Activated T-cell treated with anti-CD3 and anti-CD28 coated beads, Interleukin-2, amount 50 U/mL, for 4 hours (primary cell): Measurements from ENCODE around the gene GATA3. TPM values are rescaled to one million over a fixed set of nuclear protein-coding genes. Genes with fewer than 3 reads are reported as not detected.

Experiments
- ATAC-seq, 2 donors: fragments of 200-7000 bp; cut with Tn5 transposase; one replicate each; pipeline ENCODE4 v1.10.0; 2021
- DNase-seq: peaks from one replicate; pipeline ENCODE4 v3.0.0-alpha.2; 2020
- H3K27me3 Mint-ChIP-seq: one replicate; pipeline ENCODE4 v1.8.0; 2021; ENCODE audit warnings: low read depth, mixed read lengths
- H3K36me3 Mint-ChIP-seq: one replicate; pipeline ENCODE4 v1.8.0; 2022; ENCODE audit warnings: mixed read lengths; ENCODE audit not compliant: insufficient read depth
- H3K4me1 Mint-ChIP-seq: one replicate; pipeline ENCODE4 v1.8.0; 2021; ENCODE audit warnings: low read depth, mixed read lengths
- H3K4me3 Mint-ChIP-seq: one replicate; pipeline ENCODE4 v1.8.0; 2021; ENCODE audit warnings: mild to moderate bottlenecking, moderate library complexity, mixed read lengths
- H3K9me3 Mint-ChIP-seq: one replicate; pipeline ENCODE4 v1.8.0; 2021; ENCODE audit warnings: mixed read lengths
- total RNA-seq, 3 donors: library from RNA; stranded (reverse); gene quantifications; one replicate each; pipeline ENCODE4 v1.2.1, GENCODE V29; 2021

Gene GATA3
- total RNA-seq, 3 donors from 2014 or later: 28.1 to 71.9 (median 42.1) TPM

DNA sequence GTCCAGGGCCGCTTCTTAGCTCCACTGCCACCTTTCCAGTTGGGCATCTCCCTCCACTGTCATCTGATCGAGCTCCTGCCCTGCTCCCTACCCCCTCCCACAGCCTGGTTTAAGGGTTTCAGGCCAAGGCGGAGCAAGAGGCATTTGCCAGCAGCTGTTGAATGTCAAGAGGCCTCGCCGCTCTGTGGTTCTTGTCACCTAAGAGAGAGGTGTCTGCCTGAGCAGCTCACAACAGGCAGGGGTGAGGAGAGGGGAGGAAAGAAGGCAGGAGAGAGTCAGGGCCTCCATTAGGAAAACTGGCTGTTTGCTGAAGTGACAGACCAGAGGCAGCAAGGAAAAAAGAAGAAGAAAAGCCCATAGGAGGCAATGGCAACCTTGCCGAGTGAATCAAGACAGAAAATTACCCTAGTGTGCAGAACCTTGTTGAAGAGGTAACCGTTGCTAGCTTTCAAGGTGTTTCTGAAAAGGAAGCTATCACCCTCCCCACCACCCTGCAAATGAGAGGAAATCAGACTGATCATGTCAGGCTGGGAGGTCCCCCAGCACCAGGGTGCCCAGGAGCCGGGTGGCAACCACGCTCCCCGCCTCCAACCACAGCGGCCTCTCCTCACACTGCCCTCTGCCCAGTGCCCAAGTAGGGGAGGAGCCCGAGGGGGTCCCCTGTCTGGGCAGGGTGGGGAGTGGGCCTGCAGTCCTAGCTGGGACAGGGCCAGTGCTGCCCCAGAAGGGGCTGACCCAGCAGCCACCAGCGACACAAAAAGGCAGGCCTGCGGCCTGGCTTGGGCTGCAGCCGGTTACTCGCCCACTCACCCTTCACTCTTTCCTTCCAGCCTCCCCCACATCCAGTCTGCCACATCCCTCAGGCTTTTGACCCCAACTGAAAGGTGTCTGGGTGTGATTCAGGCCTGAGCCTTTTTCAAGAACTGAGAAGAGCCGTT, 7.1 kb downstream of the GATA3 start:
- H3K9me3 Mint-ChIP-seq: no peaks in the 10 kb centered on the region
- peaks cover 87% of the 10 kb centered on the region for H3K4me1 Mint-ChIP-seq
- ATAC-seq: peak; percentile 37 to 42
- no peaks in the 10 kb centered on the region for H3K27me3 Mint-ChIP-seq
- peaks cover 48% of the 10 kb centered on the region for H3K36me3 Mint-ChIP-seq
- peak overlapping the region; percentile 94 for H3K4me3 Mint-ChIP-seq
- DNase-seq: no peak

DNA sequence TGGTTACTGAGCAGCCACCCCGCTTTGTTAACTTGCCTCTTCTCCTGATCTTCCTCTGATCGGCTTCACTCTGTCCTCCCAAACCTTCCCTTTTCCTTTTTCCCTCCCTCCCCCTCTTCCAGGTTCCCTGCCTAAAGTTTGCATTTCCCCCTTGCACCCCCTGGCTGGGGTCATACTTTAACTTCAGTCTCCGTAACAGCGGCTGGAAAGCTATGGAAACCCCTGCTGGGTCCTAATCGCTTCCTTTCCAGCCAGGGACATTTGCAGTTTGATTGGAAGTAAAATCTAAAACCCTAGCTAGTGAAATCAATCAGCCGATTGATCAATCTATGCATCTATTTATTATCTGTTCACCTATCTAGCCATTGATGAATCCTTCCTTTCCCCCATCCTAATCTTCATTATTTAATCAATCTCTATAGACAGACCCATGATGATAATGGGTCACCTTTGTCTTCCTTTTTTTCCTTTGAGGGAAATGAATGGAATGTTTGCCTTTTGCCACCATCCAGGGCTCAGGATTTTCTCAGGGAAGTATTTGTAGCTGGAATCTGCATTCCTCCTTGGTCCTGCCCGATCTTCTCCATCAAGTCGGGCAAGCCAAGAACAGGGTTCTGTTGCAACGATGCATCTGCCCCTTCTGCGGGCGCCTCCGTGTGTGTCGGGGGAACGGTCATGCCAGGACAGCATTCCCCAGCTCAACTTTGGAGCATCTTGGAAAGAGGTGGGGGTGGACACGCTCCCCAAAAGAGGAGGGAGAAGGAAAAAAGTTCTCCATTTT, 8.8 kb downstream of the GATA3 start:
- ATAC-seq (no peak), DNase-seq (no peak)
- Mint-ChIP-seq H3K9me3 (no peaks in the 10 kb centered on the region), H3K36me3 (peaks cover 59% of the 10 kb centered on the region), H3K4me3 (peak overlapping the region; percentile 46), H3K27me3 (no peaks in the 10 kb centered on the region), H3K4me1 (peaks cover 92% of the 10 kb centered on the region)

DNA sequence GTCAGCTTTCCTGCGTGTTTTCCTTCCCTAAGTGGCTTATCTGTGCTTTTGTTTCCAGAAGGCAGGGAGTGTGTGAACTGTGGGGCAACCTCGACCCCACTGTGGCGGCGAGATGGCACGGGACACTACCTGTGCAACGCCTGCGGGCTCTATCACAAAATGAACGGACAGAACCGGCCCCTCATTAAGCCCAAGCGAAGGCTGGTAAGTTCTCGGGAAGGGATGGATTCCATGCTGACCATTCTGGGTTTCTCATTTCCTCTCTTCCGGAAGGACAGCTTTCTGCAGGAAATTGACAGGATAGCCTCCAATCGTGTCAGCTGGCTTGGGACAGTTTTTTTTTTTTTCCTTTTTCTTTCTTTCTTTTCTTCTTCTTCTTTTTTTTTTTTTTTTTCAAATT, 9.4 kb downstream of the GATA3 start:
- H3K4me3 Mint-ChIP-seq: no peak overlapping the region
- H3K9me3 Mint-ChIP-seq: no peaks in the 10 kb centered on the region
- no peaks in the 10 kb centered on the region for H3K27me3 Mint-ChIP-seq
- DNase-seq (no peak), ATAC-seq (no peak)
- H3K4me1 Mint-ChIP-seq: peaks cover 92% of the 10 kb centered on the region
- H3K36me3 Mint-ChIP-seq: peaks cover 61% of the 10 kb centered on the region

DNA sequence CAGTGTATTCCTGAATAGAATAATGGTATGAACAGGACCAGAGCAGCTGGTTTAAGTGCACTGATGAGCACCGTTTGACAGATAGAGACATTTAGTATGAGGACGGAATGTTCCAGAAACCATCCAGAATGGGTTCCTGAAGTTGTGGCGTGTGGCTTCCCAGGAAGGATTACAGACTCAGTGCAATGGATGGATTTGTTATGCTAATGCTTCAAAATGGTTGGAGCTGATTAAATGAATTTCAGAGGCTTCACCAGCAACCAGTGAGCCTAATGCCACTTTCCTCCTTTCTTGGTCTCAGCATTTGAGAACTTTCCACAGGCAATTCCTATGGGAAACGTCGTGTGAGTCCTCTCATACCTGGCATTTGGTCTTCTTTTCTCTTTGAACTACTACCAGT, 9.9 kb downstream of the GATA3 start:
- Mint-ChIP-seq H3K4me3 (no peak overlapping the region), H3K9me3 (no peaks in the 10 kb centered on the region), H3K4me1 (peaks cover 92% of the 10 kb centered on the region), H3K27me3 (no peaks in the 10 kb centered on the region), H3K36me3 (peaks cover 66% of the 10 kb centered on the region)
- DNase-seq (no peak), ATAC-seq (no peak)

DNA sequence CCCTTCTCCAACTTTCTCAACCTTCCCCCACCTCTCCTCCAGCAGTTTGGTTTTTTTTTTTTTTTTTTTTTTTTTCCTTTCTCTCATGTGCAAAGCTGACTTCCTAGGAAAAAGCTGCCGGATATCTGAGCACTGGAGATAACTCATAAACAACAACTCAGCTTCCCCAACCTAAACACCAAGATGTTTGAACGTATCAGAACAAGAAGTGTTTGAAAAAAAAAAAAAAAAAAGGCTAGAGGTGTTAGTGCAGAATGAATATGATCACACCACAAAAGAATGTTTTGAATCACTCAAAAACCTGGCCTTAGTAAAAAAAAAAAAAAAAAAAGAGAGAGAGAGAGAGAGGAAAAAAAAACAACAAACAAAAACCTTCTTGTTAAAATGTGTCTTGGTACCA, 11.2 kb downstream of the GATA3 start:
- ATAC-seq: peak in 1 of 2 donors; percentile 30
- Mint-ChIP-seq H3K27me3 (no peaks in the 10 kb centered on the region), H3K4me3 (peak overlapping the region; percentile 69), H3K9me3 (no peaks in the 10 kb centered on the region), H3K36me3 (peaks cover 69% of the 10 kb centered on the region), H3K4me1 (peaks cover 90% of the 10 kb centered on the region)
- no peak for DNase-seq

DNA sequence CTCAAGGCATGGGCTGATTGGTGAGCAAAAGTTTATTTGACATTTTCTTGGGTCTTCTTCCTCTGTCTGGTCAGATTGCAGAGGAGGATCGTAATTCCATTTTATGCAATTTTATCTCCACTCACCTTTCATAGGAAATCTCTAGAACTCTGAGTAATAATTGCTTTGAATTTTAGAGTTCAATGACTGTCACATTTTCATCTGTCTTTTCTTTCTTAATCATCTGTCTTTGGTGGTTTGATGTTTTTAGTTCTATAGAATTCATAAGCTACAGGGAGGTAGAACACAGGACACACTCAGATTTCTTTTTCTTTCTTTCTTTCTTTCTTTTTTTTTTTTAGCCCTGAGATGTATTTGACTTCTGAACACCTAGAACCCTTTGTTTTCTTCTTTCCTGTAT, 11.6 kb downstream of the GATA3 start:
- peaks cover 70% of the 10 kb centered on the region for H3K36me3 Mint-ChIP-seq
- ATAC-seq (peak; percentile 23 to 37), DNase-seq (no peak)
- H3K4me1 Mint-ChIP-seq: peaks cover 90% of the 10 kb centered on the region
- H3K9me3 Mint-ChIP-seq: no peaks in the 10 kb centered on the region
- H3K4me3 Mint-ChIP-seq: peak overlapping the region; percentile 69
- H3K27me3 Mint-ChIP-seq: no peaks in the 10 kb centered on the region

DNA sequence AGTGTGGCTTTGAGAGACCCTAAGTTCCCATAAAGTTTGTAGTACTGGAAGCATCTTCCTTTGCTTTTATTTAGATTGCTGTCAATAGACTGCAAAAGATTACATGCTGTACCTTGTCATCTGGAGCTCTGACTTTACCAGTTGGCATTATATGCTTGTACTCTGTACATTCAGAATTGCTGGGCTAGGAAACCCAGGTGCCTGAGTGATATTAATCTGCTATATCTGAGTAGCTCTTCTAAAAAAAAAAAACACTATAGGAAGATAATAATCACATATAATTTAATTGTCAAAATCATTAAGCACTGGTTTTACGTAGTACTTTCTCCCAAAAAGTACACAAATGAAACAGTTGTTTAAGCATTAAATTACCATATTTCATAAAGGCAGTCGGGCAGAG, 12.3 kb downstream of the GATA3 start:
- Mint-ChIP-seq H3K4me1 (peaks cover 89% of the 10 kb centered on the region), H3K4me3 (peak overlapping the region; percentile 69), H3K9me3 (no peaks in the 10 kb centered on the region), H3K27me3 (no peaks in the 10 kb centered on the region), H3K36me3 (peaks cover 69% of the 10 kb centered on the region)
- no peak for ATAC-seq
- DNase-seq: no peak

DNA sequence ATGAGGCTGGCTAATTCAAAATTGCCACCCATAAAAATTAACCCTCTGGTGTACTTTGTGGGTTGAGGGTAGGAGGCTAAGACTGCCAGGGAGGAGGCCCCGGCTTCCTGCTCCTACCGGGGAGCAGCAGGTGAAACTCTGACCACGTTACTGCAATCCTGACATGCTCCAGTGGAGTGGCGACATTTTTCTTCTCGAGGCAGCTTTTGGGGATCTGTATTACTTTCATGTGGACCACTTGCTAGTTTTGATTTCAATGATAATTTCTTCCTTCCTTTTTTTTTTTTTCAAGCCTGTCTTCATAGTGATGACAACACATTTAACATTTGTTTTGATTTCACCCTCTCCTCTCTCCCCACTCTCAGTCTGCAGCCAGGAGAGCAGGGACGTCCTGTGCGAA, 14.6 kb downstream of the GATA3 start:
- Mint-ChIP-seq H3K36me3 (peaks cover 73% of the 10 kb centered on the region), H3K4me3 (no peak overlapping the region), H3K4me1 (peaks cover 86% of the 10 kb centered on the region), H3K9me3 (no peaks in the 10 kb centered on the region), H3K27me3 (no peaks in the 10 kb centered on the region)
- ATAC-seq (no peak), DNase-seq (no peak)

DNA sequence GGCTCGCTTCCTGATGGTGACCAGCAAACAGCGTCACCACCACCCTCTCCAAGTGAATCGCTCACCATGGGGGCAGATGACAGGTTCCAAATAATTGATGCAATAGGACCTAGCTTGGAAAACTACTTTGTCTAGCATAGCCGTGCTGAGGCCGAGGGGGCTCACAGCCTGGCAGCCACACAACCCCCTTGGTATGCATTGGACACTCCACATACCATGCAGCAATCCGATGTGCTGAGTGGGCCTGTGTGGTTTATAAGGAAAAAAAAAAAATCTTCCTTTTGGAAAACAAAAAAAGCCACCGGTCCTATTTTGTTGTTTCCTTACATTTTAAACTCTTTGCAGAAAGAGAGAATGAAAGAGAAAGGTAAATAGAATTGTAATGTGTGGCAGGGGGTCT, 15.1 kb downstream of the GATA3 start:
- Mint-ChIP-seq H3K4me3 (no peak overlapping the region), H3K4me1 (peaks cover 82% of the 10 kb centered on the region), H3K36me3 (peaks cover 71% of the 10 kb centered on the region), H3K9me3 (no peaks in the 10 kb centered on the region), H3K27me3 (no peaks in the 10 kb centered on the region)
- DNase-seq (no peak), ATAC-seq (no peak)

DNA sequence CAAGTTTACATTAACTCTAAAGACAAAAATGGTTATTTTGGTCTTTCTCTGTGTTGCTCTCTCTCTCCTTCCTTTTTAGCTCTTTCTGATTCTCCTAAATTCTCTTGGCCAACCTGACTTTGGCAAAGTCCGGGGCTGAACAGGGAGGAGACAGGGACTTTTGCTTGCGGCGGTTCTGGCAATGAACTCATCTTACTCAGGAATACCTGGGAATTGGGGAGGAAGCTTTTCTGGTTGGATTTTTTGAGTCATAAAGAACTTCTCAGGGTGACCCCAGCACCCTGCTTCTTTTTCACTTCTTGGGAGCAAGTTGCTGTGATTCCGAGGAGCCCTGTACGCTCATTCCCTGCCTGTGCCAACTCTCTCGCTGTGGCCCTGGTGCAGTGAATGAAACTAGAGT, 16.0 kb downstream of the GATA3 start:
- Mint-ChIP-seq H3K4me1 (peaks cover 79% of the 10 kb centered on the region), H3K27me3 (no peaks in the 10 kb centered on the region), H3K4me3 (no peak overlapping the region), H3K9me3 (no peaks in the 10 kb centered on the region), H3K36me3 (peaks cover 72% of the 10 kb centered on the region)
- DNase-seq (no peak), ATAC-seq (no peak)

DNA sequence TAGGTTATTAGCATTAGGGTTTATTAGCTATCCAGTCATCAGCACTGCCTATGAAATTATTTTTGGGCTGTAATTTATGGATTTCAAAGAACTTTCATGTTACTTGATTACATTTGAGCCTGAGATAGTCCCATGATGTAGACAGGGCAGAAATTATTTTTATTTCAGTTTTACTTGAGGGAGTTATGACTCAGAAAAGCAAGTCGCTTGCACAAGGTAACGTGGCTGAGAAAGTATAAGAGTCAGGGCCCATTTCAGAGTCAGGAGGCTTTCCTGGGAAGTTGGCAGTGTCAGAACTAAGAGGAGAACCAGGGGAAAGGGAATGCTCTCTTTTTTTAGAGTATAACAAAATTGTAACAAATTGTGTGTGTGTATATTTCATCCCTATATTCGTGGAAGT, 16.5 kb downstream of the GATA3 start:
- DNase-seq (no peak), ATAC-seq (peak; percentile 46 to 50)
- no peaks in the 10 kb centered on the region for H3K9me3 Mint-ChIP-seq
- no peaks in the 10 kb centered on the region for H3K27me3 Mint-ChIP-seq
- no peak overlapping the region for H3K4me3 Mint-ChIP-seq
- peaks cover 72% of the 10 kb centered on the region for H3K36me3 Mint-ChIP-seq
- peaks cover 73% of the 10 kb centered on the region for H3K4me1 Mint-ChIP-seq

DNA sequence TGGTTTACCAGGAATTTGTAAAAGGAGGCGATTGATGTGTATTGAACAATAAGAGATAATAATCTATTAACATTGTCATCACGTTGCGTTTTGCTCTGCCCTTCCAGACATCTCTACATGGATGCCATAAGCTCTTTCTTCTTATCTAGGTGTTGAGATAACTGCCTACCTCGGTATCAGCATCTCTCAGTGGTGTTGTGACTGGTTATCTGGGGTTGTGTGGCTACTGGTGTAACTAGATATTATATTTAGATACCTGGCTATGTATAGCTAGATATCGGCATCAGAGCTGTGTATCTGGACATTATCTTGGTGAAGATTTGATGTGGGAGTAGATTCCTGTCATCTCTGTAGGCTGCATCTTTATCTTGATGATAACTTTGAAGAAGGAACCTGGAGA, 17.2 kb downstream of the GATA3 start:
- no peak overlapping the region for H3K4me3 Mint-ChIP-seq
- ATAC-seq: no peak
- DNase-seq: no peak
- H3K27me3 Mint-ChIP-seq: no peaks in the 10 kb centered on the region
- H3K9me3 Mint-ChIP-seq: no peaks in the 10 kb centered on the region
- peaks cover 67% of the 10 kb centered on the region for H3K4me1 Mint-ChIP-seq
- H3K36me3 Mint-ChIP-seq: peaks cover 66% of the 10 kb centered on the region

DNA sequence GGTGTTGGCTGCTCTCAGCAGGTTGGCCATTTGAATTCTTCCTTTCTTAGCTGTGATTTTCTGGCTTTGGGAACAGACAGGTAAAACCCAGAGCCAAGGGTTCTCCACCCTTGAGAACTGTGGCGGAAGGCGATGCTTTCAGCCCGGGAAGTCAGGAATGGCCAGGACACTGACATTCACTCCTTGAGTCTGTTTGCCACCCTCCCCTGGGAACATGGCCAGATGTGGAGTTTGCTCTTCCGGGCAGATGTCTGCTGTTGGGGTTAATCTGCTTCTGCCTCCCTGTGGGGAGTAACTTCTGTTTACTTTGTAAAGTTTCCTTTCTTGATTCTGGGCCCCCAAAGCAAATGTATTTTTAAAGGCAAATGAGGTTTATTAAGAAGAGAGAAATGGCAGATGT, 17.7 kb downstream of the GATA3 start:
- DNase-seq (no peak), ATAC-seq (no peak)
- Mint-ChIP-seq H3K9me3 (no peaks in the 10 kb centered on the region), H3K36me3 (peaks cover 61% of the 10 kb centered on the region), H3K4me3 (no peak overlapping the region), H3K27me3 (no peaks in the 10 kb centered on the region), H3K4me1 (peaks cover 61% of the 10 kb centered on the region)

DNA sequence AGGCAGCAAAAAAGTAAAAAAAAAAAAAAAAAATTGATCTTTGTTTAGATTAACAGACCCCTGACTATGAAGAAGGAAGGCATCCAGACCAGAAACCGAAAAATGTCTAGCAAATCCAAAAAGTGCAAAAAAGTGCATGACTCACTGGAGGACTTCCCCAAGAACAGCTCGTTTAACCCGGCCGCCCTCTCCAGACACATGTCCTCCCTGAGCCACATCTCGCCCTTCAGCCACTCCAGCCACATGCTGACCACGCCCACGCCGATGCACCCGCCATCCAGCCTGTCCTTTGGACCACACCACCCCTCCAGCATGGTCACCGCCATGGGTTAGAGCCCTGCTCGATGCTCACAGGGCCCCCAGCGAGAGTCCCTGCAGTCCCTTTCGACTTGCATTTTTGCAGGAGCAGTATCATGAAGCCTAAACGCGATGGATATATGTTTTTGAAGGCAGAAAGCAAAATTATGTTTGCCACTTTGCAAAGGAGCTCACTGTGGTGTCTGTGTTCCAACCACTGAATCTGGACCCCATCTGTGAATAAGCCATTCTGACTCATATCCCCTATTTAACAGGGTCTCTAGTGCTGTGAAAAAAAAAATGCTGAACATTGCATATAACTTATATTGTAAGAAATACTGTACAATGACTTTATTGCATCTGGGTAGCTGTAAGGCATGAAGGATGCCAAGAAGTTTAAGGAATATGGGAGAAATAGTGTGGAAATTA, 19.4 kb downstream of the GATA3 start:
- no peak overlapping the region for H3K4me3 Mint-ChIP-seq
- H3K27me3 Mint-ChIP-seq: no peaks in the 10 kb centered on the region
- H3K36me3 Mint-ChIP-seq: peaks cover 60% of the 10 kb centered on the region
- H3K4me1 Mint-ChIP-seq: peaks cover 46% of the 10 kb centered on the region
- ATAC-seq (peak; percentile 36 to 41), DNase-seq (no peak)
- no peaks in the 10 kb centered on the region for H3K9me3 Mint-ChIP-seq
